Kidney tubule cell (primary cell): ENCODE data around the gene KCP.

ENCODE experiments used
- DNase-seq: peaks from one replicate; pipeline ENCODE4 v3.0.0-alpha.2; 2018; ENCODE audit warnings: low spot score

Gene KCP

DNA sequence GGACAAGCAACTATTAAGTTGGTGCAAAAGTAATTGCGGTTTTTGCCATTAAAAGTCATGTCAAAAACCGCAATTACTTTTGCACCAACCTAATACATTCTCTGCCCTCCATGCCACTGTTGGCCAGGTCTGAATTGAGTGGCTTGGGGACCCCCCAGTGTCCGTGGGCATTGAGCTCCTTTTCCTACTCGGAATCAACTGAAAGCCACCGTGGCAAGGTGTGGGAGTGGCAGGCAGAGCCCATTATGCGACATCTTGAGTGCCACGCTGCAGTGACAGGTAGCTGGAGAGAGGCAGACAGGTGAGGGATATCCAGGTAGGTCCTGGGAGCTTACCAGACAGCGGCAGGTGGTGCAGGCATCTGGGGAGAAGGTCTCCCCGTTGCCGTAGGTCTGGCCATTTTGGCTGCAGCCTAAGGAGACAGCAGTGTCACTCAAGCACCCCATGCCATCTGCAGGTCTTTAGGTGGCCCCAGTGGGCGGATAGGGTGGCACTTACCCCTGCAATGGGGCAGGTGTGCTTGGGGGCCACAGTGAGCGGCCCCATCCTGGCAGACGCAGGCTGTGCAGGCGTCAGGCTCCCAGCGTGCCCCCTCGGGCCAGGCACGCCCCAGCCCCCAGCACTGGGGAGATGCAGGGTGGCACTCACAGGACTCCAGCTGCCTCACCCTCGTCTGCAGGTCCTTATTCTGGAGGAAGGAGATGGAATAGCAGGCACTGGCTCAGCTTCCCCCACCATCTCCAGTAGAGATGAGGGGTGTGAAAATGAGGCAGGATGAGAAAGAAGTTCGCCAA lies 3.5 kb downstream of the KCP start:
- DNase-seq: no peak

DNA sequence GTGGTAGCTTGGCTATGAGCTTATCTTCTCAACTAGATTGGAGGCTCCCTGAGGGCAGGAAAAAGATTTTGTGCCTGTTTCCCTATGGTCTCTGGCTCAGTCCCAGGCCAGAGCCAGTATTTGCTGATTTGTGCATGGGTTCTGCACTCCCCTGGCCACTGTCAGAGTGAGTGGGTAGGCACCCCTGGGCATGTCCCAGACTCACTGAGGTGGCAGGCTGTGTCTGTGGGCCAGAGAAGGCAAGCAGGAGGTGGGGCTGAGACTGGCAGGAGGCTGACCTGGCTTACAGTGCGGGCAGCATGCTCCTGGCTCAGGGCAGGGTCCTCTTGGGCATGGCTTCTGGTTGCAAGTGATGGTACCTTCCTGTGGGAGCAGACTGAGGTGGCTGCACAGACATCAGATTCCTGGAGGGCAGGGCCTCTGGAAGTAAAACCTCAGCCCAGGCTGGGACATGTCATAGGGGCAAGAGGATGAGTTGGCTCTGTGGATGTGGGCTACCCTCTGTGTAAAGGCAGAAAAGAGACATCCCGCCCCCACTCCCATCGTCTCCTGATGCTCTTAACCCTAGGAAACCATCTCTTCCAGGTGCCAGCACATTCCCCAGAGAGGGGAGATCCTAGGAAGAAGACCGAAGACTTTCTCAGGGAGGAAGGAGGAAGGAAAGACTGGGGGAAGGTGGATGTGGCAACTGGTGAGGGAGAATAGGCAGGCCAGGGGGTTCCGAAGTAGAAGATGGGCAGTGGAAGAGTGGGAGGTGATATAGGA lies 4.3 kb downstream of the KCP start:
- no peak for DNase-seq

DNA sequence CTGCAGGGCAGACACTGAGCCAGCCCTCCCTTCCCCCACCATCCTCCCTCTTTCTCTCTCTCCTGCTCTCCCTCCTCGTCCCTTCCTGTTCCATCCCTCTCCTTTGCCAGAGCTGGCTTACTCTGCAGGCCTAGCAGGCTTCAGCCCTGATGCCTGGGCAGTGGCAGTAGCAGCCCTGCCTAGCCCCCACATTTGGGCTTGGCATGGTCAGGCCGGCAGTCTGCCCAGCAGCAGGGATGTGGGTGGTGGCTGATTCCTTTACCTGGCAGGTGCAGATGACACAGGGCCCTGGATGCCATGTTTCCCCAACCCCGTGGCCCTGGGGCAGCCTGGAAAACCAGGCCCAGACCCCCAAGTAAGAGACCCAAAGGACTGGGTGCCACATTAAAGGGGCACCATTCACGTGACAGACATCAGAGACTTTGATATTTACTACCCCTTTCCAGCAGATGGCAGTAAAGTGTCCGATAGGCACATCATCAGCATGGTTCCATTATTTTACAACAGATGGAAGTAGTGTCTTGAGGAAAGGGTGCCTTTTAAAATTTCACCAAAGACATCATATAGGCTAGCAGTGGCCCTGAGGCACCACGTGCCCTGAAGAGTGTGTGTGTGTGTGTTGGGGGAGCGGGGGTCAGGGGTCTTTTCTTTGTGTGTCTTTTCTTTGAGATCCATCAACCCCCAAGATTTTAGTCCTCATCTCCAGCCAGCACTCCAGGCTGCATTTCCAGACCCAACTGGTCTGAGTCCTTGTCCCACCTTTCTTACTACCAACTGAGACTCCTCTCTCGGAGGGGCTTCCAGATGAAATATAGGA lies 5.9 kb downstream of the KCP start:
- peak; percentile 61 for DNase-seq

DNA sequence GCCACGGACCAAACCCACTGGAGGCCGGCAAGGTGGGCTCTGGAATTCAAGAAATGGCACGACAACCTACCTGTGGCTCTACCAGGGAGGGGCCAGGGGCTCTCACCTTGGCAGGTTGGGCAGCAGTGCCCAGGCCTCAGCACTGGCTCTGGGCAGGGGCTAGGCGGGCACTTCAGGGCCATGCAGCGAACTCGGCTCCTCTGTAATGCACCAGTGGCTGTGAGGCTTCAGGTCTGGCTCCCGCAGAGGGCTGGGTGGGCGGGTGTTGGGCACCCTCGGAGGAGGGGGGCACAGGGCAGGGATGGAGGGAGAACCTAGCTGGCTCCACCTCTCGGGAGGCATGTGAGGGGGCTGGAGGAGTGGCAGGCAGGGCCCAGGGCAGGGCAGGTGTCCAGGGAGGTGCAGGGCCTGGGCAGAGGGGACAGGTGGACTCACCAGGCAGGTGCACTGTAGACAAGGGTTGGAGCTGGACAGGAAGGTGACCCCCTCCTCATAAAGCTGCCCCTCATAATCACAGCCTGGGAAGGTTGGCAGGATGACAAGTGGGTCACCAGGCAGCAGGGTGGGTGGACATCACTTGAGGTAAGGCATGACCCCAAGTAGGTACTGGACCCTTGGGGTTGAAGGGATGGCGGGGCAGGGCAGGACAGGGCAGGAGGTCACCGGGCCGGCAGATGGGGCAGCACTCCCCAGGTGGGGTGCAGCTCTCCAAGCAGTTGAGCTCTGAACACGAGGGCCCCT lies 6.7 kb downstream of the KCP start:
- no peak for DNase-seq

DNA sequence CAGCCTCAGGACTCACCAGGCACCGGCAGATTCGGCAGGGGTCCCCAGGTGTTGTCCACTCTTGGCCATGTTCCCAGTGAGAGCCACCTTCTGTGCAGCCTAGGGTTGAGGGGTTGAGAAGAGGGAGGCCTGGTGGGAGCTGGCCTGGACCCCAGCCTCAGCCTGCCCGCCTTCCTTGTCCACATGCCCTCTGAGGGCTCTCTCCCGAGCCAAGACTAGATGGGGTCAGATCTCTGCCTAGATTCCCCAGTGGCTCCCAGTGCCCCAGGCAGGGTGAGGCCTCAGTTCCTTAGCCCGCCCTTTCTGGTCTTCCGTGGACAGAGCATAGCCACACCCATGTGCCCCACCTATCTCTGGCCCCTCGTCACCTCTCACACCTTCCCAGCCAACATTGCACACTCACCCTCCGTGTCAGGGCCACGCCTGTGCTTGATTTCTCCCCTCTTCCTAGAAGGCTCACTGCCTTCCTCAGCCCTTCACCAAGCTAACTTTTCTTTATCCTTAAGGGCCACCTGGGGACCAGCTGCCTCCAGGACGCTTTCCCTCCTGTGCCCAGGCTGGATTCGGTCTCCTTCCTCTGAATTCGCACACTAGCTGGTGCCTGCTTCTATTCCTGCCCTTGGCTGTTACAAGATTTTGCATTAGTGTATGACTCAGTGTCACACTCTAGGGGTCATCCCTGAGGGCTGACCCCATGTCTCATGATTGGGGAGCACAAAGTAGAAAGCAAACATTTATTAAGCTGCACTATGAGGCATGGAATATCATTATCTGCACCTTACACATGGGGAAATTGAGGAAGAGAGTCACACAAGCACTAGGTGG lies 7.5 kb downstream of the KCP start:
- peak; percentile 83 for DNase-seq

DNA sequence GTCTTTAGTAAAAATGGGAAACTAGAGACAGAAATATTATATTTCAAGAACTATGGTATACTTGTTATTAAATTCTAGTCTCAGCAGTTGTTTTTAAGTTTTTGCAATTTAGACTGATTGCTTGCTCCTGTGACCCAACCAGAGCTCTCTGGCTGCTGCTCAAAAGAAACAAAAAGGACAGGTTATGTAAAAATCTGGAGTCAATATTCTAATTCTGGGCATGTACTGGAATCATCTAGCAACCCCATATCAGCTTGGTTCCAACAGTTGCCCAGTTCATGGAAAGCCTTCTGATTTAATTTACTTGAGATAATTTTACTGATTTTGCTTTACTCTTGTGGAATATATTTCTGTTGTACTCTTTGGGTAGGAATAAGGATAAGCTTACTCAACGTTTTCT lies 10.3 kb downstream of the KCP start:
- no peak for DNase-seq

DNA sequence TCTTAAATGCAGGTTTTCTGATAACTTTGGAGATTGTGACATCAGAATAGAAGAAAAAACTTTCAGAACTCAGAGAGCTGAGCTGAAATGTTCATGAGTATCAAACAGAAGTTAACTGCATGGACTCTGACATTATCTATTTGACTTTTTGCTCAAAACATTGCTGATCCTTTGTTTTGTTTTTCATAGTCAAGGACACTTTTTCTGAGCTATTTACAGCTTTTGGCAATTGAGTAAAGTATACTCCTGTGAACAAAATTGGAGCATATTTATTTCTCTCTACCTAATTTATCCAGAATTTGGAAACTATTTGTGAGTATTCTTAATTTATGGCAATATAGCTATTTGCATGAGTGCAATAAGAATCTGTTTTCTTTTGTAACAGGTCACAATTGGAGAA lies 11.1 kb downstream of the KCP start:
- DNase-seq: no peak

DNA sequence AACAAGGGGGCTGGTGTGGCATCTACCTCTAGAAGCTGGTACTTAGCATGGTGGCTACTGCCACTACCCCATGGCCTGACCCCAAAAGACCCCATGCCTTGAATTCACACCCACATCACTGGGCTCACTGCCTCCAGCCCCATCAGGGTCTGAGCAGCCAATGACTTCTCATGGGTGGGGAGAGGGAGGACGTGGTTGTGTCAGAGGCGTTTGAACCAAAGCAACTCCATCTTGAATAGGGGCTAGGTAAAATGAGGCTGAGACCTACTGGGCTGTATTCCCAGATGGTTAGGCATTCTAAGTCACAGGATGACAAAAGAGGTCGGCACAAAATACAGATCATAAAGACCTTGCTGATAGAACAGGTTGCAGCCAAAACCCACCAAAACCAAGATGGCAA lies 15.2 kb downstream of the KCP start:
- no peak for DNase-seq

DNA sequence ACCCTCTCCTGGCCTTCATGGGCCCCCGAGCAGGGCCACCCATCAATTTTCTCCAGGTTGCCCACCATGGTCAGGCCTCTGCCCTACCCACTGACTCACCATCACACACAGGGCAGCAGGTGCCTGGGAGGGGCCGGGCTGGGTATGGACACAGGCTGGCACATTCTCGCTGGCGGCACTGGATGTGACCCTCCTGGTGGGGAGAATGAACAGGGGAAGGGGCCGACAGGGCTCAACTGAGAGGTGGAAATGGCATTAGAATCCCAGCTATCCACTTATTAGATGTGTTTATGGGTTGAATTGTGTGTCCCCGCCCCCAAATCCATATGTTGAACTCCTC lies 16.4 kb downstream of the KCP start:
- DNase-seq: no peak

DNA sequence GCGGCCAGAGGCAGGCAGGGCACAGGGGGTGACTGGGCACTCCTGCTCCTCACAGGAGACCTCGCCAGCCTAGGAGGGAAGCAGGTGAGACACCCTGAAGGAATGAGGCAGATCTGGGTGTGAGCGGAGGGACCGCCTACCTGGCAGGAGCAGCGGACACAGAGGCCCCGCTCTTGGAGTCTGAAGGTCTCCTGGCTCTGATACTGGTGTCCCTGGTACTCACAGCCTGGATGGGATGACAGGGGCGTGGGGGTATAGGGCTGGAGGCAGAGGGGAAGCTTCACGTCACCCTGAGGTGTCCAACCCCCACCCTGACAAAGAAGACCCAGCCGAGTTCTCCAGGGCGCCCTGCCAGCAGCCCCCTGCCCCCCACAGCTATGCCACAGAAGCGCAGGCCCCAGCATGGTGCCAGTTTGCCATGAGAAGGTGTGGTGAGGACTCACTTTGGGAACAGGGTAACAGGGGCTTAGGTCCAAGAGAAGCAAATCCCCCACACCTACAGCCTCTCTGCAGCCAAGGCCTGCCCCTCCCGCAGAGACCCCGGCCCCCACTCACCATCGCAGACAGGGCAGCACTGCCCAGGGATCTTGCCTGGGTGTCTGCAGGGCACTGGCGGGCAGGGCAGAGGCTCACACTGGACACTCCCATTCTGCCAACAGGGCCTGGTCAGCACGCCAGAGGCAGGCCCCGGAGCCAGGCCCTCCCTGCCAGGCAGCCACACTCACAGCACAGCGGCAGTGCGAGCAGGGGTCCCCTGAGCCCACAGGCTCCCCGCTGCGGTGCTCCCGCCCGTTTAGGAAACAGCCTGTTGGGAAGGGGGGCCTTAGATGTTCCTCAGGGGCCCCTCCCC lies 17.0 kb downstream of the KCP start:
- DNase-seq: peak; percentile 74

DNA sequence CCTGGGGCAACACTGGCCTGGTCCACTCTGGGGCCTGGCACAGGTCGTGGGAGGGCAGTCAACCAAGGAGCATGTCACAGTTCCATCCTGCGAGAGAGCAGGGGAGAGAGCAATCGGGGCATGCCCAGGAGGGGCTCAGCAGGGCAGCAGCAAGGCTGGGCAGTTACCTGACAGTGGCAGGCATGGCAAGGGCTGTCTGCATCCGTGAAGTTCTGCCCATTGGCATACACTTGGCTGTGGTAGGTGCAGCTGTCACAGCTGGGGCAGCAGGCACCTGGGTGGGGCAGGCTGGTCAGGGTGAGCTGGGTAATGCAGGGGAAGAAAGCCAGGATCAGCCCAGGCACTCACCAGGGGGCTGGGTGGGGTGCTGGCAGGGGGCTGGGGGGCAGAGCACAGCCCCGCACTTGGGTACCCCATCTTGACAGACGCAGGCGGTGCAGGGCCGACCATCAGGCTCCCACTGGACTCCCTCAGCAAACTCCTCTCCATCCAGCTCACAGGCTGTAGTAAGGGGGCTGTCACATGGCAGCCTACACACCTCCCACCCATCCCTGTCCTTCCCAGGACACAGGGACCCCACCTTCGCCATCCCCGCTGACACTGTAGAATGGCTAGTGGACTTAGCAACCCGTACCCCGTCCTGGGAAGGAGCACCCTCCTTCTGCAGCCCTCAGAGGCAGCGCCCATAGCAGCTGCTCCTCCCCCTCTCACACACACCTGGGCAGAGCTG lies 17.8 kb downstream of the KCP start:
- no peak for DNase-seq

DNA sequence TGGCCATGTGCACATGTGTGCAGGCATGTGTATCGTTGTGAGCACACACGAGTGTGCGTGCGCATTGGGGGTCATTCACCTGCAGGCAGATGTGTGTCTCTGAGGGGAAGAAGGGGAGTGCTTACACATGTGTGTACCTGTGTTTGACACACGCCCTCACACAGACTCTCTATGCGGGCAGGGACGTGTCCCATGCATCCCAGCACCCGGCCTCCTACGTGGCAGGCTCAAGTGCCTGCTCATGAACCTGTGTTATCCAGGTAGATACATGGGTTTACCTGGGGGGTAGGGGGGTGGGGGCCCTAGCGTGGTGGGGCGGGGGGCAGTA lies 18.6 kb downstream of the KCP start:
- DNase-seq: no peak

DNA sequence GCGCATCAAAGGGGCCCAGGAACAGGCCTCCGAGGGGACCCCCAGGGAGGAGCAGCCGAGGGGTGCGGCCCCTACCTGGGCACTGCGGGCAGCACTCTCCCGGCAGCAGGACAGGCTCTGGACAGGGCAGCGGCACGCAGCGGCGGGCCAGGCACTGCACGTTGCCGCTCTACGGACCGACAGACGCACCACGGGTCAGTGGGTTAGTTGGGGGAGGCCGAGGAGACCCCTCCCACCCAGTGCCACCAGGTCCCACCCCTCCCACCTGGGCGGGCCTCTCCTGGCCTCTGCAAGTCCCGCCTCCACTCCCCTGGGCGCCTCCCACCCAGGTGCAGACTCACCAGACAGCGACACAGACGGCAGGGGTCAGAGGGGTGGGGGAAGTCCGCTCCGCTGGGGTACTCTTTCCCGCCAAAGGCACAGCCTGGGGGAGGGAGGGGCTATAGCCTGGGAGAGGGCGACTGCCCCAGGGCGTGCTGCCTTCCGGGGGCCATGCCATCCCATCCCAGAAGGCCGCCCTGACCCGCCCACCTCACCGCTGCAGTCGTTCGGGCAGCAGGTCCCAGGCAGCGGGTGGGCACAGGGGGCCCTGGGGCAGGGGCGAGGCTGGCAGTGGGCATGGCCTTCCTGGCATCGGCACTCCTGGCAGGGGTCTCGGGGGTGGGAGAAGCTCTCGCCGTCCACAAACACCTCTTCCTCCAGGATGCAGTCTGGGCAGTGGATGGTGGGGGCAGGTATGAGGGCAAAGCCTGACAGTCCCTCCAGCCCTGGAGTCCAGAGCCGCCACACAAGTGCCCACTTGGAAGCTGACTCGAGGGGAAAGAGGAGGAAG lies 19.2 kb downstream of the KCP start:
- DNase-seq: no peak

DNA sequence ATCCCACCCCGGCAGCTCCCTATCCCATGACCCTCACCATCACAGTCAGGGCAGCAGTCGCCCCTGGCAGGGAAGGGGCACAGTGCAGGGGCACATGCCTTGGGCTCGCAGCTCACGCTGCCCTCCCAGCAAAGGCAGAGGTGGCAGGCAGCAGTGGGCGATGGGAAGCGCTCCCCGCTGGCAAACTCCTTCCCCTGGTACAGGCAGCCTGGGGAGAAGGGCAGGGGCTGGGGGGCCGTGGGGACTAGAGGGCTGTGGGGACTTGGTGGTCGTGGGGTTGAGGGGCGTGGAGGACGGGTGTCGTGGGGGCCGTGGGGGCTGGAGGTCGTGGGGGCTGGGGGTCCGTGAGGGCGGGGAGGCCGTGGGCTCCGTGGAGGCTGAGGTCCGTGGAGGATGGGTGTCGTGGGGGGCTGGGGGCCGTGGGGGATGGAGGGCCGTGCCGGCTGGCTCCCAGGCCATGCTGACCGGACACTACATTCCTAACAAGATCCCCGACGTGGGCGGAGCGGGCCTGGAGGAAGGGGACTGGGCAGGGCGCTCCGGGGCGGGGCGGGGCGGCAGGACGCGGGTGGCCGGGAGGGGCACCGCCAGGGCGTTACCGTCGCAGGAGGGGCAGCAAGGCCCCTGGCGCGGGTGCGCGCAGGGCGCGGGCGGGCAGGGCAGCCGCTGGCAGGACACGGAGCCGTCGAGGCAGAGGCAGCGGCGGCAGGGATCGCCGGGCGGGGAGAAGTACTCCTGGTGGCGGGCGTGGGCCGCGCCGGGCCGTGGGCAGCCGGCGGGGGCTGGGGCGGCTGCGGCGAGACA lies 20.0 kb downstream of the KCP start:
- no peak for DNase-seq

DNA sequence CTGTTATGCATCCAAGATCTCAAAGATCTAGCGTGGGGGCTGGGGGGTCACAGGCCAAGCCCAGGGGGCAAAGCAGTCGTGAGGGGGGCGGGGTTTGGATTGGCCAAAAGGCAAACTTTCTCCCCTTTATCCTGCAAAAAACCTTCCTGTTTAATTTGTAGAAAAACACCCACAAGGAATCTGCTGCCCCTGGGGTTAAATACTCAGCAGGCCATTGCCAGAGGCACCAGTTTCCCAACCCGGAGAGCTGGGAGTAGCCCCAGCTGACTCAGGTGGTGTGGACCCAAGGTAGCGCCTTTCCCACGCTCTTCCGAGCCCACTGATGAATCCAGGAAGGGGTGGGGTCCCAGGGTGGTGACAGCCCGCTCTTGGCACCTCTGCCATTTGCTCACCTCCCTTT lies 21.4 kb downstream of the KCP start:
- DNase-seq: no peak

DNA sequence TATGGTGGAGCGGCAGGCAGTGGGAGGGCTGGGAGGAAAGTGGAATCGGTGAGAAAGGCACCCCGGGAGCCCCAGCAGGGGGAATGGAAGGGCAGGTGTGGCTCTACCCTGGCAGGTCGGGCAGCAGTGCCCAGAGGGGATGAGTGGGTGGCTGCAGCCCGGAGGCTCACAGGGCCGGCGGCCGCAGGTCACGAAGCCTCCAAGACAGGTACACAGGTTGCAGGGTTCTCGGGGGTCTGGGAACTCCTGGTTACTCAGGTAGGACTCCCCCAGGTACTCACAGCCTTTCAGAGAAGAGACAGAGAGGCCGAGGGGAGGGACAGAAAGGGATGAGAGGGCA lies 21.8 kb downstream of the KCP start:
- no peak for DNase-seq

DNA sequence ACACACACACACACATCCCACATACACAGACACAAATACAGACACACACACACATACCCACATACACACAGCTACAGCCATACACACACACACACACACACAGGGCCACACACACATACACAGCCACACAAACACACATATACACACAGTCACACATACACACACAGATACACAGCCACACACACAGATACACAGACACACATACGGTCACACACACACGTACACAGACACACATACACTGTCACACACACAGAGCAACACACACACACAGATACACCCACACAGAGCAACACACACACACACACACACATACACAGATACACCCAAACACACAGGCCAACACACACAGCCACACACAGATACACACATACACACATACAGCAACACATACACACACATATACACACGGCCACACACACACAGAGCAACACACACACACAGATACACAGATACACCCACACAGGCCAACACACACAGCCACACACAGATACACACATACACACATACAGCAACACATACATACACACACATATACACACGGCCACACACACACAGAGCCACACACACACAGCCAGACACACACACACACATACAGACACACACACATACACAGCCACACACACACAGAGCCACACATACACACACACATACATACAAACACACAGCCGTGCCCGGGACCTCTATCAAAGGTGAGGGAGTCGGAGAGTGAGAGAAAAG lies 22.3 kb downstream of the KCP start:
- no peak for DNase-seq
